ENCODE results near the gene CD74. TPM values are rescaled to one million over a fixed set of nuclear protein-coding genes. Genes with fewer than 3 reads are reported as not detected.
"Not testable (repeated sequence)": the region's sequence is repeated elsewhere in the genome, so short reads cannot be mapped to it uniquely, and the experiment has no call there.

The CD74 gene
- total RNA-seq, 1 experiment from 2014 or later: 8,933 TPM

DNA sequence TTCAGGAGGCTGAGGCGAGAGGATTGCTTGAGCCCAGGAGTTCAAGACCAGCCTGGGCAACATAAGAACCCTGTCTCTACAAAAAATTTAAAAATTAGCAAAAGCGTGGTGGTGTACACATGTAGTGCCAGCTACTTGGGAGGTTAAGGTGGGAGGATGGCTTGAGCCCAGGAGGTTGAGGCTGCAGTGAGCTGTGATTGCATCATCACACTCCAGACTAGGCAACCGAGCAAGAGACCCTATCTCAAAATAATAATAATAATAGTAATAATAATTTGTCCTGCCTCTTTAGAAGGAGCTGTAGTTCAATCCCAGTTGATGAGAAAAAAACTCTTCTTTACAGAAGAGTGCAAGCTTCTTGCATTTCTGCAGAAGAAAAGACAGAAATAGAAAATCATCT is 10.0 kb upstream of the CD74 start:
- H3K27me3 ChIP-seq (ENCODE audit: low read length): no peaks in the 10 kb centered on the region
- H2AFZ ChIP-seq (ENCODE audit: low read length): no peak overlapping the region
- no peak overlapping the region for H3K9ac ChIP-seq (ENCODE audit: low read length)
- no peaks in the 10 kb centered on the region for H3K36me3 ChIP-seq (ENCODE audit: insufficient read depth, low read length)
- no peaks in the 10 kb centered on the region for H3K9me2 ChIP-seq (replicated peaks; ENCODE audit: insufficient read depth, low read length)
- DNase-seq: no peak
- H3K4me2 ChIP-seq (ENCODE audit: low read depth, low read length, poor library complexity, severe bottlenecking): no peak overlapping the region
- no peaks in the 10 kb centered on the region for H3K79me2 ChIP-seq (ENCODE audit: low read length)
- peaks cover 15% of the 10 kb centered on the region for H3K4me1 ChIP-seq (ENCODE audit: low read length)
- no peaks in the 10 kb centered on the region for H3K9me3 ChIP-seq (ENCODE audit: low read length)
- no peaks in the 10 kb centered on the region for H4K20me1 ChIP-seq (ENCODE audit: insufficient read depth, low read depth, low read length)
- no peak overlapping the region for H3K4me3 ChIP-seq (ENCODE audit: low read length)
- H3K27ac ChIP-seq (ENCODE audit: low read length): no peak overlapping the region

DNA sequence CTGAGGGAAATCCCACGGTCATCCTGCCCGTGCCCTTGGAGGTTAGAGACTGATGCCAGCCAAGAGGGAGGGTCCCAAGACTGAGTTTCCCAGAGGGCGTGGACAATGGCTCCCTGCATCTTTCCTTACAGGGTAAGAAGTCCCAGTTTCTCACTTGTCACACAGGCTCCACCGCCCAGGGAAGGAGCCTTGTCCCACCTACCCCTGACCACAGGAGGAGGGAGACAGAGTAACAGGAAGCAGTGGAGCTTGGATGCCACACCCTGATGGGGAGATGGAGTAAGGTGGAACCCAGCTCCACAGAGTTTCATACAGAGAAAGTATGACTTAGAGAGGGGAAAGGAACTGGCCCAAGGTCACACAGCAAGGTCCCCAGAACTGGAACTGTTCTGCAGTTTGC is 9.4 kb upstream of the CD74 start:
- no peak for DNase-seq
- Histone ChIP-seq H3K79me2 (ENCODE audit: low read length) (no peaks in the 10 kb centered on the region), H3K27me3 (ENCODE audit: low read length) (no peaks in the 10 kb centered on the region), H3K9me2 (replicated peaks; ENCODE audit: insufficient read depth, low read length) (no peaks in the 10 kb centered on the region), H3K4me1 (ENCODE audit: low read length) (peaks cover 15% of the 10 kb centered on the region), H3K36me3 (ENCODE audit: insufficient read depth, low read length) (no peaks in the 10 kb centered on the region), H3K27ac (ENCODE audit: low read length) (no peak overlapping the region), H4K20me1 (ENCODE audit: insufficient read depth, low read depth, low read length) (no peaks in the 10 kb centered on the region), H3K4me3 (ENCODE audit: low read length) (no peak overlapping the region), H2AFZ (ENCODE audit: low read length) (no peak overlapping the region), H3K9me3 (ENCODE audit: low read length) (no peaks in the 10 kb centered on the region), H3K9ac (ENCODE audit: low read length) (no peak overlapping the region), H3K4me2 (ENCODE audit: low read depth, low read length, poor library complexity, severe bottlenecking) (no peak overlapping the region)

DNA sequence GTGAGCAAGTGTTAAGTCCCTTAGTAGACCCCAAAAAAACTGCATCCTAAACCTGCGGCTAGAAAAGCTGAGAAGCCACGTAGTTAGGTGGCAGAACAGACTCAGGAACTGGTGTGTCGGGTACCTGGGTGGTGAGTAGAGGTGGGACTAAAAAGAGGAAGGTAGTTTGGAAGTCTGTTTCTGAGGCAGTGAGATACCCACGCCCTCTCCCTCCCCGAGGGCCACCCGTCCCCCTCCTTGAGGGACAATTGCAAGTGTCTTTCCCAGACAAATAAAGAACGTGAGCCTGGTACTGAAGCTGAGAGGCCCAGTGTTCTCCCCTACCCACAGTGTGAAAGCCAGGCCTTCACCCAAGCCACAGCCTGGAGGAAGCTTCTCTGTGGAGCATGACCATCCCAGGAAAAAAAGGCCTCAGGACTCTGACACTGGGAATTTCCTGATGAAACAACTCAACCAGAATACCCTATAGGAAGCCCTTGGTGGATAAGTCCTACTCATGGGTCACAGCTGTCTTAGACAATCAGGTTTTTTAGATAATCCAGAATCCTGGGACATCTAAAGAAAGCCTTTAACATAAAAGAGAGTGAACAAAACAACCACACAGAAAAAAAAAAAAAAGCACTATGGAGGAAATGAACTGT is 7.0 kb upstream of the CD74 start:
- no peaks in the 10 kb centered on the region for H3K79me2 ChIP-seq (ENCODE audit: low read length)
- no peak overlapping the region for H3K27ac ChIP-seq (ENCODE audit: low read length)
- H3K9me3 ChIP-seq (ENCODE audit: low read length): no peaks in the 10 kb centered on the region
- H4K20me1 ChIP-seq (ENCODE audit: insufficient read depth, low read depth, low read length): no peaks in the 10 kb centered on the region
- peak overlapping the region; percentile 61; the same call in 1 of the 2 replicates for H2AFZ ChIP-seq (ENCODE audit: low read length)
- no peaks in the 10 kb centered on the region for H3K9me2 ChIP-seq (replicated peaks; ENCODE audit: insufficient read depth, low read length)
- H3K4me3 ChIP-seq (ENCODE audit: low read length): no peak overlapping the region; the same call in 1 of the 2 replicates
- DNase-seq: peak; percentile 73
- peak overlapping the region; percentile 43 for H3K4me2 ChIP-seq (ENCODE audit: low read depth, low read length, poor library complexity, severe bottlenecking)
- peaks cover 27% of the 10 kb centered on the region for H3K4me1 ChIP-seq (ENCODE audit: low read length)
- no peaks in the 10 kb centered on the region for H3K36me3 ChIP-seq (ENCODE audit: insufficient read depth, low read length)
- no peak overlapping the region for H3K9ac ChIP-seq (ENCODE audit: low read length)
- no peaks in the 10 kb centered on the region for H3K27me3 ChIP-seq (ENCODE audit: low read length)

DNA sequence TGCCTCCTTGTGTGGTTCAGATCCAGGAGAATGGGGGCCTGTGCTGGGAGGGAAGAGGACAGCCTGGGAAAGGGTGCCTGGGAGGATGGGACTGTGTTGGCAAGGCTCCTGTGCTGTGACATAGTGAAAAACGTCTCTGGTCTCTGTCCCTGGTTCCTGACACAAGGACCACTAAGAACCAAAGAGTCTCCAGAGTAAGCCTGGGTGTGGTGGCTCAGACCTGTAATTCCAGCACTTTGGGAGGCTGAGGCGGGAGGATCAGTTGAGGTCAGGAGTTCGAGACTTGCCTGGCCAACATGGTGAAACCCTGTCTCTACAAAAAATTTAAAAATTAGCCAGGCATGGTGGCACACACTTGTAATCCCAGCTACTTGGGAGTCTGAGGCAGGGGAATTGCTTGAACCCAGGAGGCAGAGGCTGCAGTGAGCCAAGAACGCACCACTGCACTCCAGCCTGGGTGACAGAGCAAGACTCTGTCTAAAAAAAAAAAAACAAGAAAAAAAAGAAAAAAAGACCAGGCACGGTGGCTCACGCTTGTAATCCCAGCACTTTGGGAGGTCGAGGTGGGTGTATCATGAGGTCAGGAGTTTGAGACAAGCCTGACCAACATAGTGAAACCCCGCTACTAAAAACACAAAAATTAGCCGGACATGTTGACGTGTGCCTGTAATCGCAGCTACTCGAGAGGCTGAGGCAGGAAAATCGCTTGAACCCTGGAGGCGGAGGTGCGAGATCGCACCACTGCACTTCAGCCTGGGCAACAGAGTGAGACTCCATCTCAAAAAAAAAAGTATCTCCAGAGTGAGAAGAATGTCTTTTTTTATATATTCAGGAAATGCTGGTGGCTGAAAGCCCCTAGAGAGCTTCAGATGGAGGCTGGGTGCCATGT is 1.4 kb upstream of the CD74 start:
- Histone ChIP-seq H2AFZ (ENCODE audit: low read length) (peak overlapping the region; percentile 31), H3K79me2 (ENCODE audit: low read length) (peaks cover 25% of the 10 kb centered on the region), H3K4me1 (ENCODE audit: low read length) (peaks cover 55% of the 10 kb centered on the region), H4K20me1 (ENCODE audit: insufficient read depth, low read depth, low read length) (peaks cover 13% of the 10 kb centered on the region; the same call in 1 of the 2 replicates), H3K27ac (ENCODE audit: low read length) (peak overlapping the region; percentile 100), H3K4me2 (ENCODE audit: low read depth, low read length, poor library complexity, severe bottlenecking) (peak overlapping the region; percentile 99), H3K9ac (ENCODE audit: low read length) (peak overlapping the region; percentile 63), H3K4me3 (ENCODE audit: low read length) (peak overlapping the region; percentile 84; the same call in 1 of the 2 replicates)
- DNase-seq; H3K9me2 ChIP-seq (replicated peaks; ENCODE audit: insufficient read depth, low read length); H3K9me3 ChIP-seq (ENCODE audit: low read length); H3K36me3 ChIP-seq (ENCODE audit: insufficient read depth, low read length); H3K27me3 ChIP-seq (ENCODE audit: low read length): not testable (repeated sequence)

DNA sequence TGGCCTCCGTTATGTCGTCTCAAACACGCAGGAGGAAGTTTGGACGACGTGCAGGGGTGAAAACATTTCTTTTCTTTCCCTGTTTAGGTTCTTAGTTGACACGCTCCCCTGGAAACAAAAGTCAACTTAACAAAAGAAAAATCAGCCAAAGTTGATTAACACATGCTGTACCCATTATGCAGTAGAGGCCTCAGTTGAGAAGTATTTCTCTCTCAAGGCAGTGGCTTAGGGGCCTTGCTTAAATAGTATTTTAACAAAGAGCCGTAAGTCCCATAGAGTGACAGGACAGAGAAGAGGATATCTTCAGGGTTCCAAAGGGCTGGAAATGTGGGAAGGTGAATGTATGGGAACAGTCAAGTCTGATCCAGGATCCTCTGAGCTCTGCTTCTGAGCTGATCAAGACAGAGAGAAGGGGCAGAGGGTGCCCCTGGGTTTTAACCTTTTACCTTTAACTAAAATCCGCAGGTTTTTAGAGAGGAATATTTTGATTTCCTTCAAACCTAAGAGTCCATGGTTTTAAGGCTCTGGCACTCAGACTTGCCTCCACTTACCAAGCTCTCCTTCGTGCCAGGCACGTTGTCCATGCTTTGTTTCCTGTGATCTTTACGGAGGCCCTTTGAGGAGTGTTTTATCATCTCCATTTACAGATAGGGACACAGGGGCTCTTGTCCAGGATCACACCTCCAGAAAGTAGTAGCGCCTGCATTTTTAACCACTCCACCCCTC is 629 bp upstream of the CD74 start:
- peak overlapping the region; percentile 84 for H3K4me3 ChIP-seq (ENCODE audit: low read length)
- peaks cover 30% of the 10 kb centered on the region for H3K79me2 ChIP-seq (ENCODE audit: low read length)
- H3K27ac ChIP-seq (ENCODE audit: low read length): peak overlapping the region; percentile 100
- H3K9me2 ChIP-seq (replicated peaks; ENCODE audit: insufficient read depth, low read length): no peaks in the 10 kb centered on the region
- peaks cover 17% of the 10 kb centered on the region; the same call in 1 of the 2 replicates for H4K20me1 ChIP-seq (ENCODE audit: insufficient read depth, low read depth, low read length)
- H3K36me3 ChIP-seq (ENCODE audit: insufficient read depth, low read length): peaks cover 12% of the 10 kb centered on the region
- DNase-seq: no peak
- H3K9ac ChIP-seq (ENCODE audit: low read length): peak overlapping the region; percentile 63
- H3K9me3 ChIP-seq (ENCODE audit: low read length): no peaks in the 10 kb centered on the region
- peak overlapping the region; percentile 31 for H2AFZ ChIP-seq (ENCODE audit: low read length)
- peaks cover 58% of the 10 kb centered on the region for H3K4me1 ChIP-seq (ENCODE audit: low read length)
- peak overlapping the region; percentile 99 for H3K4me2 ChIP-seq (ENCODE audit: low read depth, low read length, poor library complexity, severe bottlenecking)
- H3K27me3 ChIP-seq (ENCODE audit: low read length): no peaks in the 10 kb centered on the region

DNA sequence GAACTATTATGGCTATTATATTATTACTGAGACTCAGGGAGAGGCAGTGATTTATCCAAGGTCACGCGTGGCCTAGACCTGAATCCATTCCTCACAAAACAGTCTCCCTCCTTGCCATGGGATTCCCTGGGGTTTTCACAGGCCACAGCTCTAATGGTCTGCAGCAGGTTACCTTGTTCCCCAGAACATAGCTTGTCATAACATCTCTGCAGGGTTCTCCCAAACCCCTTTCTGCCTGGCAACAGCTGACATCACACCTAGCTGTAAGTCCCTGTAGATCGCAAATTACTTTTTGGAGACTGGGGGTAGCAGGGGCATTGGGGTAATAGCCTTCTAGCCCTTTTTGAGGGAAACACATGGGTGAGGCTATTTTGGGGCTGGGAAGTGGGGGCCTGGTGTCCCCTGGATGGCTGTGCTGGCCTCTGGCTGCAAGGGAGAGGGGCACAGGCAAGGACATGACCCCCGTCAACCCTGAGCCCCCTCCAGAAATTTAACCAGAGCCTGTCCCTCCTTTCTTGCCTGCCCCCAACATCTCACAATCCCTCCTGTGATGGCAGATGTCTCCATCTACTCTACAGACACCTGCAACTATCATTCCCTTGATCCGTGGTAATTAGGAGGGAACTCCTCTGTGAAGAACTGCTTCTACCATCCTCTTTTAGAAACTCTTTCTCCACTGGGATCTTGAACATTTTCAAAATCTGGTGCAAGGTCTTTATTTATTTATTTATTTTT is 1.3 kb downstream of the CD74 start:
- no peak overlapping the region for H2AFZ ChIP-seq (ENCODE audit: low read length)
- peak overlapping the region; percentile 84 for H3K4me3 ChIP-seq (ENCODE audit: low read length)
- peaks cover 34% of the 10 kb centered on the region for H3K79me2 ChIP-seq (ENCODE audit: low read length)
- DNase-seq: peak; percentile 95
- H3K9me2 ChIP-seq (replicated peaks; ENCODE audit: insufficient read depth, low read length): no peaks in the 10 kb centered on the region
- H3K36me3 ChIP-seq (ENCODE audit: insufficient read depth, low read length): peaks cover 28% of the 10 kb centered on the region
- peaks cover 34% of the 10 kb centered on the region; the same call in 1 of the 2 replicates for H4K20me1 ChIP-seq (ENCODE audit: insufficient read depth, low read depth, low read length)
- peak overlapping the region; percentile 99 for H3K4me2 ChIP-seq (ENCODE audit: low read depth, low read length, poor library complexity, severe bottlenecking)
- H3K4me1 ChIP-seq (ENCODE audit: low read length): peaks cover 76% of the 10 kb centered on the region
- peak overlapping the region; percentile 100 for H3K27ac ChIP-seq (ENCODE audit: low read length)
- no peaks in the 10 kb centered on the region for H3K27me3 ChIP-seq (ENCODE audit: low read length)
- no peaks in the 10 kb centered on the region for H3K9me3 ChIP-seq (ENCODE audit: low read length)
- peak overlapping the region; percentile 93 for H3K9ac ChIP-seq (ENCODE audit: low read length)

DNA sequence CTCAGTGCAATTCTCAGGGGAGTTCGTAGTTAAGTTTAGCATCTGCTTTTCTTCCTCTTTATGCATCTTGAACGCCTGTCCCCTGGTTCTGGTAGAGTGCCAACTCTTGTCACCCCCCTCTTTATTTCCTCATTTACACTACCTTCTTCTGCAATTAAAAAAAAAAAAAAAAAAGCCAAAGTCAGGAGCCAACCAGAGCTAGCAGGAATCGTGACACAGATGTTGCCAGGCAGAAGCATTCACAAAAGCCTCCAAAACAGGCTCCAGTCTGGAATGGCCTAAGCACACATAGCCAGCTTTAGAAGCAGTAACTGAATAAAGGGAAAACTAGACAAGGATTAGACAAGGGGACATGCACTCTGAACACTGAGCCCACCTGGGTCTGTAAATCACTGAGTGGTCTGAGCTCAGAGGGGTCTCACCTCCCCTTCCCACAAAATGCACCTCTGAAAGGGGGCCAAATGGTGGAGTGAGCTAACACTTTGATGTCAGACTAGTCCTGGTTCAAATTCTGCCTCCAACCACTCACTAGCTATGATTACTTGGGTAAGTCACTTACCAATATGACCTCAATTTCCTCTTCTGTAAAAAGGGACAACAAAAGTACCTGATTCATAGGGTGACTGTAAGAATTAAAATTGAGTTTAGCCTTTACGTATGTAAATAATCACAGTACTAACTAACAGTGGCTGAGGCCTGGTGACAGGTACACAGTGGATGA is 2.0 kb downstream of the CD74 start:
- Histone ChIP-seq H3K27ac (ENCODE audit: low read length) (peak overlapping the region; percentile 100), H3K36me3 (ENCODE audit: insufficient read depth, low read length) (peaks cover 33% of the 10 kb centered on the region), H3K4me1 (ENCODE audit: low read length) (peaks cover 76% of the 10 kb centered on the region), H3K27me3 (ENCODE audit: low read length) (no peaks in the 10 kb centered on the region), H4K20me1 (ENCODE audit: insufficient read depth, low read depth, low read length) (peaks cover 39% of the 10 kb centered on the region; the same call in 1 of the 2 replicates), H2AFZ (ENCODE audit: low read length) (no peak overlapping the region), H3K9ac (ENCODE audit: low read length) (peak overlapping the region; percentile 93), H3K4me2 (ENCODE audit: low read depth, low read length, poor library complexity, severe bottlenecking) (peak overlapping the region; percentile 99), H3K79me2 (ENCODE audit: low read length) (peaks cover 34% of the 10 kb centered on the region), H3K9me2 (replicated peaks; ENCODE audit: insufficient read depth, low read length) (no peaks in the 10 kb centered on the region), H3K4me3 (ENCODE audit: low read length) (peak overlapping the region; percentile 84), H3K9me3 (ENCODE audit: low read length) (no peaks in the 10 kb centered on the region)
- peak; percentile 99 for DNase-seq
